IMR-90 (cell line): ENCODE data around the gene GSG1L.

Source experiments
- BHLHE40 ChIP-seq: fragments of 150-350 bp; IDR thresholded peaks from 2 replicates; pipeline ENCODE4 v1.6.1; 2016; ENCODE audit warnings: mild to moderate bottlenecking, low read depth, low read length
- CHD1 ChIP-seq: IDR thresholded peaks from 2 replicates; pipeline ENCODE4 v1.6.1; 2012; ENCODE audit warnings: low read depth, low read length, improper control_type of control experiment
- CTCF ChIP-seq: conservative IDR thresholded peaks from 2 replicates; pipeline ENCODE4 v1.5.1; 2012; ENCODE audit warnings: mild to moderate bottlenecking, low read depth, low read length, improper control_type of control experiment
- ELK1 ChIP-seq: fragments of 150-350 bp; IDR thresholded peaks from 2 replicates; pipeline ENCODE4 v1.6.1; 2016; ENCODE audit warnings: low read depth, mild to moderate bottlenecking, low read length, moderate library complexity, borderline replicate concordance
- FOS ChIP-seq: fragments of 150-350 bp; IDR thresholded peaks from 2 replicates; pipeline ENCODE4 v1.6.1; 2016; ENCODE audit warnings: low read depth, low read length
- MAFK ChIP-seq: IDR thresholded peaks from 2 replicates; pipeline ENCODE4 v1.6.1; 2012; ENCODE audit warnings: low read depth, low read length, improper control_type of control experiment
- MXI1 ChIP-seq: IDR thresholded peaks from 2 replicates; pipeline ENCODE4 v1.6.1; 2012; ENCODE audit warnings: low read depth, mild to moderate bottlenecking, low read length, moderate library complexity, borderline replicate concordance
- NFE2L2 ChIP-seq: fragments of 150-350 bp; IDR thresholded peaks from 2 replicates; pipeline ENCODE4 v1.6.1; 2016; ENCODE audit warnings: low read depth, mild to moderate bottlenecking, low read length
- POLR2A ChIP-seq: IDR thresholded peaks from 2 replicates; pipeline ENCODE4 v1.6.1; 2012; ENCODE audit warnings: mild to moderate bottlenecking, low read depth, low read length
- RAD21 ChIP-seq: IDR thresholded peaks from 2 replicates; pipeline ENCODE4 v1.6.1; 2012; ENCODE audit warnings: low read length, improper control_type of control experiment
- RCOR1 ChIP-seq: IDR thresholded peaks from 2 replicates; pipeline ENCODE4 v1.6.1; 2012; ENCODE audit warnings: mild to moderate bottlenecking, low read length, improper control_type of control experiment; ENCODE audit not compliant: insufficient replicate concordance
- RFX5 ChIP-seq: IDR thresholded peaks from 2 replicates; pipeline ENCODE4 v1.8.0; 2012; ENCODE audit warnings: low read depth, mild to moderate bottlenecking, low read length, moderate library complexity
- SMC3 ChIP-seq: fragments of 150-350 bp; IDR thresholded peaks from 2 replicates; pipeline ENCODE4 v1.6.1; 2016; ENCODE audit warnings: low read depth, mild to moderate bottlenecking, antibody characterized with exemption, low read length, moderate library complexity
- USF2 ChIP-seq: fragments of 150-350 bp; IDR thresholded peaks from 2 replicates; pipeline ENCODE4 v1.6.1; 2017; ENCODE audit warnings: mild to moderate bottlenecking, antibody characterized with exemption, low read length, low read depth

GRCh38 chr16:28084209-28084608 is 20.7 kb upstream of the GSG1L start:
- TF ChIP-seq RFX5 (no peak), RCOR1 (no peak), POLR2A (no peak), FOS (no peak), CTCF (no peak), RAD21 (no peak), SMC3 (no peak), MAFK (no peak), BHLHE40 (no peak), CHD1 (no peak), USF2 (no peak), NFE2L2 (no peak), MXI1 (no peak), ELK1 (no peak)
